Right kidney (tissue), 1 donor: Measurements from ENCODE around the gene TTLL8.
"Not testable (repeated sequence)": the region's sequence is repeated elsewhere in the genome, so short reads cannot be mapped to it uniquely, and the experiment has no call there.

Experiments
- DNase-seq: peaks from one replicate; pipeline ENCODE4 v3.0.0-alpha.2; 2016

Gene TTLL8

GRCh38 chr22:50001388-50002231, 56.5 kb downstream of the TTLL8 start:
- no peak for DNase-seq

GRCh38 chr22:50000587-50001387, 57.3 kb downstream of the TTLL8 start:
- DNase-seq = no peak

- no peak for DNase-seq
These were observed 58.0 kb downstream of the TTLL8 start for GRCh38 chr22:49999946-50000586.

- no peak for DNase-seq
These were observed 58.8 kb downstream of the TTLL8 start for GRCh38 chr22:49999063-49999945.

GRCh38 chr22:49998718-49999062, 59.4 kb downstream of the TTLL8 start:
- no peak for DNase-seq

GRCh38 chr22:49997932-49998717, 60.0 kb downstream of the TTLL8 start:
- DNase-seq = no peak

- DNase-seq = no peak
These were observed 60.9 kb downstream of the TTLL8 start for GRCh38 chr22:49997251-49997599.

GRCh38 chr22:49996518-49997250, 61.4 kb downstream of the TTLL8 start:
- no peak for DNase-seq

- no peak for DNase-seq
These were observed 62.0 kb downstream of the TTLL8 start for GRCh38 chr22:49996119-49996517.

- DNase-seq = no peak
These were observed 62.6 kb downstream of the TTLL8 start for GRCh38 chr22:49995361-49996118.

- DNase-seq = no peak
These were observed 63.1 kb downstream of the TTLL8 start for GRCh38 chr22:49995041-49995360.

GRCh38 chr22:49994361-49995040, 63.6 kb downstream of the TTLL8 start:
- DNase-seq = no peak

GRCh38 chr22:49993649-49994360, 64.3 kb downstream of the TTLL8 start:
- no peak for DNase-seq

- DNase-seq = no peak
These were observed 65.0 kb downstream of the TTLL8 start for GRCh38 chr22:49992921-49993648.

- no peak for DNase-seq
These were observed 66.1 kb downstream of the TTLL8 start for GRCh38 chr22:49991907-49992533.

GRCh38 chr22:49991167-49991566, 66.9 kb downstream of the TTLL8 start:
- no peak for DNase-seq

- DNase-seq = not testable (repeated sequence)
These were observed 68.3 kb downstream of the TTLL8 start for GRCh38 chr22:49989826-49990225.

- no peak for DNase-seq
These were observed 71.8 kb downstream of the TTLL8 start for GRCh38 chr22:49986325-49986724.
